HepG2 (cell line): Measurements from ENCODE around the gene TUBA4B. TPM values are rescaled to one million over a fixed set of nuclear protein-coding genes. Genes with fewer than 3 reads are reported as not detected.

ENCODE experiments used
- ATF1 ChIP-seq: IDR thresholded peaks from 2 replicates; pipeline ENCODE4 v1.6.1; 2016; ENCODE audit warnings: mild to moderate bottlenecking, control low read depth
- BCLAF1 ChIP-seq: fragments of 450-650 bp; IDR thresholded peaks from 2 replicates; pipeline ENCODE4 v1.6.1; 2017; ENCODE audit warnings: mild to moderate bottlenecking
- BRCA1 ChIP-seq: sonication (generic); formaldehyde crosslinking; IDR thresholded peaks from 2 replicates; pipeline ENCODE4 v1.4.0; 2020; ENCODE audit warnings: missing genetic modification reagents
- DR1 ChIP-seq: sonication (generic); formaldehyde crosslinking; IDR thresholded peaks from 2 replicates; pipeline ENCODE4 v1.8.0; 2021; ENCODE audit warnings: mild to moderate bottlenecking, missing genetic modification reagents, inconsistent platforms
- FLYWCH1 ChIP-seq: sonication (generic); formaldehyde crosslinking; IDR thresholded peaks from 2 replicates; pipeline ENCODE4 v1.8.1; 2023; ENCODE audit warnings: mild to moderate bottlenecking, missing genetic modification reagents
- HNF4G ChIP-seq, 2 experiments: sonication (generic) in 1 of 2; formaldehyde crosslinking in 1 of 2; IDR thresholded peaks; 2 replicates each; pipeline versions ENCODE4 v1.4.0 to v1.6.1; 2011 to 2020; ENCODE audit warnings: borderline replicate concordance in 2 of 2, low read depth in 2 of 2, mild to moderate bottlenecking in 2 of 2, low read length in 1 of 2, missing genetic modification reagents in 1 of 2, moderate library complexity in 1 of 2
- HNRNPL ChIP-seq: fragments of 200-400 bp; formaldehyde crosslinking; IDR thresholded peaks from 2 replicates; pipeline ENCODE4 v1.6.1; 2017; ENCODE audit warnings: mild to moderate bottlenecking, low read depth, low read length
- HOXA5 ChIP-seq: sonication (generic); formaldehyde crosslinking; IDR thresholded peaks from 2 replicates; pipeline ENCODE4 v1.4.0; 2020; ENCODE audit warnings: missing genetic modification reagents
- KAT7 ChIP-seq: IDR thresholded peaks from 2 replicates; pipeline ENCODE4 v1.6.1; 2018; ENCODE audit warnings: borderline replicate concordance, missing compliant biosample characterization
- KDM4B ChIP-seq: sonication (generic); formaldehyde crosslinking; IDR thresholded peaks from 2 replicates; pipeline ENCODE4 v1.4.0; 2020; ENCODE audit warnings: missing genetic modification reagents
- KLF15 ChIP-seq: sonication (generic); formaldehyde crosslinking; IDR thresholded peaks from 2 replicates; pipeline ENCODE4 v1.8.1; 2023; ENCODE audit warnings: borderline replicate concordance, mild to moderate bottlenecking, inconsistent platforms, missing genetic modification reagents, mixed read lengths
- KLF9 ChIP-seq: IDR thresholded peaks from 2 replicates; pipeline ENCODE4 v1.6.1; 2016; ENCODE audit warnings: low read depth
- LCORL ChIP-seq, 2 experiments: fragments of 450-650 bp in 1 of 2; sonication (generic) in 1 of 2; formaldehyde crosslinking in 1 of 2; IDR thresholded peaks; 2 replicates each; pipeline versions ENCODE4 v1.5.0 to v1.6.1; 2017 to 2020; ENCODE audit warnings: antibody characterized with exemption in 1 of 2, missing genetic modification reagents in 1 of 2
- MED13 ChIP-seq: sonication (generic); formaldehyde crosslinking; IDR thresholded peaks from 2 replicates; pipeline ENCODE4 v1.5.0; 2020; ENCODE audit warnings: missing genetic modification reagents
- MTA3 ChIP-seq: sonication (generic); formaldehyde crosslinking; IDR thresholded peaks from 2 replicates; pipeline ENCODE4 v1.4.0; 2020; ENCODE audit warnings: missing genetic modification reagents
- NCOA2 ChIP-seq: sonication (generic); formaldehyde crosslinking; IDR thresholded peaks from 2 replicates; pipeline ENCODE4 v1.8.0; 2022; ENCODE audit warnings: inconsistent platforms
- NFIC ChIP-seq: IDR thresholded peaks from 2 replicates; pipeline ENCODE4 v1.6.1; 2012; ENCODE audit warnings: mild to moderate bottlenecking, low read length, inconsistent platforms
- PLSCR1 ChIP-seq: sonication (generic); formaldehyde crosslinking; IDR thresholded peaks from 2 replicates; pipeline ENCODE4 v1.5.0; 2020; ENCODE audit warnings: missing genetic modification reagents, mild to moderate bottlenecking, borderline replicate concordance
- PREB ChIP-seq: sonication (generic); formaldehyde crosslinking; IDR thresholded peaks from 2 replicates; pipeline ENCODE4 v1.4.0; 2020; ENCODE audit warnings: missing genetic modification reagents
- SMAD1 ChIP-seq: sonication (generic); formaldehyde crosslinking; IDR thresholded peaks from 2 replicates; pipeline ENCODE4 v1.4.0; 2020; ENCODE audit warnings: missing genetic modification reagents, low read depth, mild to moderate bottlenecking, borderline replicate concordance
- TRIM24 ChIP-seq: sonication (generic); formaldehyde crosslinking; IDR thresholded peaks from 2 replicates; pipeline ENCODE4 v1.8.0; 2022; ENCODE audit warnings: mild to moderate bottlenecking, missing genetic modification reagents
- ZNF329 ChIP-seq: sonication (generic); formaldehyde crosslinking; IDR thresholded peaks from 2 replicates; pipeline ENCODE4 v1.9.0; 2021; ENCODE audit warnings: low read depth, mild to moderate bottlenecking, missing genetic modification reagents
- ZNF563 ChIP-seq: sonication (generic); formaldehyde crosslinking; IDR thresholded peaks from 2 replicates; pipeline ENCODE4 v1.8.0; 2022; ENCODE audit warnings: mild to moderate bottlenecking, moderate library complexity, missing genetic modification reagents
- ZNF576 ChIP-seq: sonication (generic); formaldehyde crosslinking; IDR thresholded peaks from 2 replicates; pipeline ENCODE4 v1.4.0; 2020; ENCODE audit warnings: mild to moderate bottlenecking, missing genetic modification reagents
- ZNF713 ChIP-seq: sonication (generic); formaldehyde crosslinking; IDR thresholded peaks from 2 replicates; pipeline ENCODE4 v1.4.0; 2020; ENCODE audit warnings: mild to moderate bottlenecking, missing genetic modification reagents
- ZNF790 ChIP-seq: sonication (generic); formaldehyde crosslinking; IDR thresholded peaks from 2 replicates; pipeline ENCODE4 v1.8.0; 2022; ENCODE audit warnings: missing genetic modification reagents, mild to moderate bottlenecking, borderline replicate concordance
- polyA plus RNA-seq, 8 experiments: library from polyadenylated mRNA; depleted of rRNA in 3 of 8; stranded (reverse) in 7 of 8; unstranded in 1 of 8; fragments of >200 nt; fragmentation: Illumina TruSeq in 4 of 8; extraction: Trizol in 4 of 8; gene quantifications; 2 replicates each; pipeline versions ENCODE4 v1.2.1 to v1.2.3, GENCODE V29; 2011 to 2016; ENCODE audit warnings: low read depth in 4 of 8, missing spikeins in 1 of 8, mixed read lengths in 1 of 8; ENCODE audit not compliant: insufficient read depth in 1 of 8
- total RNA-seq, 5 experiments: library from RNA; depleted of rRNA; stranded (reverse); fragments of >200 nt; fragmentation: Illumina TruSeq; extraction: Trizol; gene quantifications; 2 replicates each; pipeline ENCODE4 v1.2.3, GENCODE V29; 2016; ENCODE audit warnings: low read depth in 1 of 5

The TUBA4B gene
- total and polyA plus RNA-seq, 2 of the 13 experiments (the other 11 are each of a cell fraction or from before 2014, with no cell fraction given) = 0.18 to 0.22 TPM

- TF ChIP-seq HNRNPL = peak; percentile 76; the same call in 1 of the 2 replicates
- no peak for TF ChIP-seq PREB (CRISPR knock-in tag)
- no peak for TF ChIP-seq KLF15 (CRISPR knock-in tag)
- no peak for TF ChIP-seq ZNF563 (CRISPR knock-in tag)
- peak; percentile 32; the same call in 1 of the 2 replicates for TF ChIP-seq KAT7
- TF ChIP-seq HOXA5 (CRISPR knock-in tag) = peak; percentile 79; the same call in 1 of the 2 replicates
- no peak for TF ChIP-seq KLF9
- no peak for TF ChIP-seq ZNF790
- TF ChIP-seq ZNF576 = no peak; the same call in 1 of the 2 replicates
- TF ChIP-seq ZNF713 = no peak
- peak; percentile 89 for TF ChIP-seq HNF4G (IDR thresholded peaks at IDR 0.05; ENCODE audit: borderline replicate concordance, low read depth, low read length)
- TF ChIP-seq HNF4G (CRISPR knock-in tag; IDR thresholded peaks at IDR 0.05; ENCODE audit: borderline replicate concordance, low read depth) = peak; percentile 96; the same call in 1 of the 2 replicates
- TF ChIP-seq ATF1 = no peak
- TF ChIP-seq PLSCR1 = no peak
- TF ChIP-seq BCLAF1 = no peak
- no peak for TF ChIP-seq DR1 (CRISPR knock-in tag)
- TF ChIP-seq NFIC = peak; percentile 80; the same call in 1 of the 2 replicates
- TF ChIP-seq NCOA2 = peak; percentile 75
- peak; percentile 87; the same call in 1 of the 2 replicates for TF ChIP-seq SMAD1 (CRISPR knock-in tag)
- TF ChIP-seq ZNF329 (CRISPR knock-in tag) = no peak
- no peak for TF ChIP-seq FLYWCH1 (CRISPR knock-in tag)
- no peak for TF ChIP-seq LCORL (IDR thresholded peaks at IDR 0.05)
- peak; percentile 91 for TF ChIP-seq LCORL (CRISPR knock-in tag; IDR thresholded peaks at IDR 0.05)
- 0 out of 2 replicates have a peak, but pooled peaks have one; percentile 29 for TF ChIP-seq MED13 (CRISPR knock-in tag)
- no peak for TF ChIP-seq MTA3 (CRISPR knock-in tag)
- TF ChIP-seq TRIM24 (CRISPR knock-in tag) = no peak
- TF ChIP-seq KDM4B (CRISPR knock-in tag) = no peak; the same call in 1 of the 2 replicates
- TF ChIP-seq BRCA1 = no peak
Observed at GRCh38 chr2:219207884-219208740, 44.9 kb upstream of the TUBA4B start (continued).
